Neural cell (in vitro differentiated cells): Measurements from ENCODE around the gene CYP2A6. TPM values are rescaled to one million over a fixed set of nuclear protein-coding genes. Genes with fewer than 3 reads are reported as not detected.
"Not testable (repeated sequence)": the region's sequence is repeated elsewhere in the genome, so short reads cannot be mapped to it uniquely, and the experiment has no call there.

Experiments
- H2AFZ ChIP-seq: fragments of 200-600, 300-800 bp; sonication (generic), shearing (Covaris generic); 2 replicates; pipeline ENCODE4 v1.6.0; 2014; ENCODE audit warnings: low read depth, mild to moderate bottlenecking, antibody characterized with exemption, low read length, moderate library complexity
- H3F3A ChIP-seq: fragments of 200-600 bp; shearing (Covaris generic); 2 replicates; pipeline ENCODE4 v1.6.1; 2016; ENCODE audit warnings: mild to moderate bottlenecking, moderate library complexity, mixed read lengths, antibody characterized with exemption, low read length; ENCODE audit not compliant: insufficient read depth, poor library complexity, severe bottlenecking
- H3K27ac ChIP-seq: fragments of 200-600, 300-800 bp; sonication (generic), shearing (Covaris generic); 2 replicates; pipeline ENCODE4 v1.5.1; 2014; ENCODE audit warnings: mild to moderate bottlenecking, low read length, moderate library complexity
- H3K27me3 ChIP-seq: fragments of 300-800, 200-600 bp; sonication (generic), shearing (Covaris generic); 2 replicates; pipeline ENCODE4 v1.6.0; 2014; ENCODE audit warnings: mild to moderate bottlenecking, low read depth, low read length, moderate library complexity; ENCODE audit not compliant: insufficient read depth
- H3K36me3 ChIP-seq: fragments of 300-800, 200-600 bp; sonication (generic), shearing (Covaris generic); 2 replicates; pipeline ENCODE4 v1.5.1; 2014; ENCODE audit warnings: mild to moderate bottlenecking, antibody characterized with exemption, low read length, moderate library complexity; ENCODE audit not compliant: insufficient read depth
- H3K4me2 ChIP-seq: fragments of 300-800, 200-600 bp; sonication (generic), shearing (Covaris generic); 2 replicates; pipeline ENCODE4 v1.6.0; 2014; ENCODE audit warnings: mild to moderate bottlenecking, low read length
- H3K4me3 ChIP-seq: fragments of 300-800, 200-600 bp; sonication (generic), shearing (Covaris generic); 2 replicates; pipeline ENCODE4 v1.5.1; 2014; ENCODE audit warnings: mild to moderate bottlenecking, low read length, moderate library complexity
- H3K79me2 ChIP-seq: fragments of 200-600 bp; shearing (Covaris generic); replicated peaks from 2 replicates; pipeline ENCODE4 v1.6.0; 2014; ENCODE audit warnings: mild to moderate bottlenecking, low read length, moderate library complexity; ENCODE audit not compliant: insufficient read depth
- H3K9ac ChIP-seq: fragments of 300-800, 200-600 bp; sonication (generic), shearing (Covaris generic); 2 replicates; pipeline ENCODE4 v1.6.1; 2016; ENCODE audit warnings: mild to moderate bottlenecking, low read length, mixed read lengths
- H3K9me2 ChIP-seq: fragments of 200-600 bp; shearing (Covaris generic); 2 replicates; pipeline ENCODE4 v1.6.1; 2016; ENCODE audit warnings: mild to moderate bottlenecking, low read length, mixed read lengths; ENCODE audit not compliant: insufficient read depth
- H3K9me3 ChIP-seq: fragments of 200-600, 300-800 bp; sonication (generic), shearing (Covaris generic); 2 replicates; pipeline ENCODE4 v1.6.1; 2016; ENCODE audit warnings: mild to moderate bottlenecking, mixed run types, low read length, moderate library complexity, mixed read lengths
- H4K20me1 ChIP-seq: fragments of 200-600 bp; shearing (Covaris generic); 2 replicates; pipeline ENCODE4 v1.6.1; 2016; ENCODE audit warnings: mild to moderate bottlenecking, mixed run types; ENCODE audit not compliant: insufficient read depth
- EP300 ChIP-seq: fragments of 450-650 bp; conservative IDR thresholded peaks from 2 replicates; pipeline ENCODE4 v1.6.1; 2014; ENCODE audit warnings: antibody characterized with exemption, mild to moderate bottlenecking, moderate library complexity; ENCODE audit not compliant: poor library complexity, severe bottlenecking
- EZH2 ChIP-seq: fragments of 200-600, 300-800 bp; shearing (Covaris generic), sonication (generic); IDR thresholded peaks from 2 replicates; pipeline ENCODE4 v1.6.1; 2014; ENCODE audit warnings: antibody characterized with exemption, low read length, borderline replicate concordance, mild to moderate bottlenecking; ENCODE audit not compliant: insufficient read depth, poor library complexity, severe bottlenecking
- MXI1 ChIP-seq: fragments of 450-650 bp; conservative IDR thresholded peaks from 2 replicates; pipeline ENCODE4 v1.6.1; 2014; ENCODE audit warnings: antibody characterized with exemption, mild to moderate bottlenecking; ENCODE audit not compliant: poor library complexity, severe bottlenecking
- POLR2AphosphoS5 ChIP-seq: IDR thresholded peaks from 2 replicates; pipeline ENCODE4 v1.6.1; 2012
- RAD21 ChIP-seq: fragments of 450-650 bp; conservative IDR thresholded peaks from 2 replicates; pipeline ENCODE4 v1.6.1; 2014; ENCODE audit warnings: antibody characterized with exemption, mild to moderate bottlenecking, moderate library complexity
- SMC3 ChIP-seq: fragments of 450-650 bp; conservative IDR thresholded peaks from 2 replicates; pipeline ENCODE4 v1.6.1; 2014; ENCODE audit warnings: antibody characterized with exemption, mild to moderate bottlenecking, moderate library complexity; ENCODE audit not compliant: poor library complexity
- TAF1 ChIP-seq: IDR thresholded peaks from 2 replicates; pipeline ENCODE4 v1.6.1; 2012; ENCODE audit warnings: low read depth
- polyA plus RNA-seq: library from polyadenylated mRNA; depleted of rRNA; stranded (reverse); fragments of >200 nt; gene quantifications from 2 replicates; pipeline ENCODE4 v1.2.3, GENCODE V29; 2014
- TF ChIP-seq, protein P1 (sequence below): IDR thresholded peaks from 2 replicates; pipeline ENCODE4 v1.6.1; 2012; ENCODE audit warnings: borderline replicate concordance
- TF ChIP-seq, protein P2 (sequence below): fragments of 450-650 bp; IDR thresholded peaks from 2 replicates; pipeline ENCODE4 v1.5.1; 2014; ENCODE audit warnings: antibody characterized with exemption, mild to moderate bottlenecking, moderate library complexity; ENCODE audit not compliant: poor library complexity, severe bottlenecking

CYP2A6 gene
- polyA plus RNA-seq, 1 donor from 2014 or later, result not detected

DNA sequence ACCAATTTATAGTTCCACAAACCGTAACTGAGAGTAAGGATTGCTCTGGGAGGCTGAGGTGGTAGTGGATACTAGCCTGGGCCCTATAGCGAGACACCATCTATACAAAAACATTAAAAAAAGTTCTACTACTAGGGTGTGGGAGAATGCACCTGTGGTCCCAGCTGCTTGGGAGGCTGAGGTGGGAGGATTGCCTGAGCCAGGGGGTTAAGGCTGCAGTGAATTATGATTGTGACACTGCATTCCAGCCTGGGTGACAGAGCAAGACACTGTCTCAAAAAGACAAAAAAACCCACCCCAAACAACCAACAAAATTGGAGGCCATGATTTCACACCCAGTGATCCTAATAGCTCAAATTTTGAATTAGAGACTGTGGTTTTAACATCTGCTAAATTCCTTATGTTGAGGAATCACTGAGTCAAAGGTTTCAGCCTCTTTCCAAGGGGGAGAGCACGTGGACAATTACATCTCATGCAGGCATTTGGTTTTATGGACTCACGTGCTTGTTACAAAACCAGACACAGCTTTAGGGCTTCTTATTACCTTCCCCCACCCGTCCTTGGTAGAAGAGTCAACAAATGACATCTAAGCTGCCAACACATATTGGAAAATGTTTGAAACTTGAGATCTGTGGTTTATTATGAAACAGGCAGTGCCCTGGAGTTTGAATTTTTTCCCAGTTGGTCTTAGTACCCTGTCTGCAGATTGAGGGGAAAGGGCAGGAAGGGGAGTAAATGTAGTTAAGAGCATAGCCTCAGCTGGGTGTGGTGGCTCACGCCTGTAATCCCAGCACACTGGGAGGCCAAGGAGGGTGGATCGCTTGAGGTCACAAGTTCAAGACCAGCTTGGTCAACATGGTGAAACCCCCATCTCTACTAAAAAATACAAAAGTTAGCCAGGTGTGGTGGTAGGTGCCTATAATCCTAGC, 18.5 kb downstream of the CYP2A6 start:
- Histone ChIP-seq H3F3A (no peaks in the 10 kb centered on the region), H3K27ac (no peak overlapping the region), H3K27me3 (no peaks in the 10 kb centered on the region), H4K20me1 (no peaks in the 10 kb centered on the region), H3K36me3 (no peaks in the 10 kb centered on the region), H3K9me2 (no peaks in the 10 kb centered on the region), H3K79me2 (no peaks in the 10 kb centered on the region), H3K4me2 (no peak overlapping the region), H3K9ac (no peak overlapping the region), H3K4me3 (no peak overlapping the region), H3K9me3 (no peaks in the 10 kb centered on the region), H2AFZ (no peak overlapping the region)
- TF ChIP-seq RAD21, result no peak
- TF ChIP-seq, protein P1, sequence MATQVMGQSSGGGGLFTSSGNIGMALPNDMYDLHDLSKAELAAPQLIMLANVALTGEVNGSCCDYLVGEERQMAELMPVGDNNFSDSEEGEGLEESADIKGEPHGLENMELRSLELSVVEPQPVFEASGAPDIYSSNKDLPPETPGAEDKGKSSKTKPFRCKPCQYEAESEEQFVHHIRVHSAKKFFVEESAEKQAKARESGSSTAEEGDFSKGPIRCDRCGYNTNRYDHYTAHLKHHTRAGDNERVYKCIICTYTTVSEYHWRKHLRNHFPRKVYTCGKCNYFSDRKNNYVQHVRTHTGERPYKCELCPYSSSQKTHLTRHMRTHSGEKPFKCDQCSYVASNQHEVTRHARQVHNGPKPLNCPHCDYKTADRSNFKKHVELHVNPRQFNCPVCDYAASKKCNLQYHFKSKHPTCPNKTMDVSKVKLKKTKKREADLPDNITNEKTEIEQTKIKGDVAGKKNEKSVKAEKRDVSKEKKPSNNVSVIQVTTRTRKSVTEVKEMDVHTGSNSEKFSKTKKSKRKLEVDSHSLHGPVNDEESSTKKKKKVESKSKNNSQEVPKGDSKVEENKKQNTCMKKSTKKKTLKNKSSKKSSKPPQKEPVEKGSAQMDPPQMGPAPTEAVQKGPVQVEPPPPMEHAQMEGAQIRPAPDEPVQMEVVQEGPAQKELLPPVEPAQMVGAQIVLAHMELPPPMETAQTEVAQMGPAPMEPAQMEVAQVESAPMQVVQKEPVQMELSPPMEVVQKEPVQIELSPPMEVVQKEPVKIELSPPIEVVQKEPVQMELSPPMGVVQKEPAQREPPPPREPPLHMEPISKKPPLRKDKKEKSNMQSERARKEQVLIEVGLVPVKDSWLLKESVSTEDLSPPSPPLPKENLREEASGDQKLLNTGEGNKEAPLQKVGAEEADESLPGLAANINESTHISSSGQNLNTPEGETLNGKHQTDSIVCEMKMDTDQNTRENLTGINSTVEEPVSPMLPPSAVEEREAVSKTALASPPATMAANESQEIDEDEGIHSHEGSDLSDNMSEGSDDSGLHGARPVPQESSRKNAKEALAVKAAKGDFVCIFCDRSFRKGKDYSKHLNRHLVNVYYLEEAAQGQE, result no peak
- TF ChIP-seq EP300, result no peak
- TF ChIP-seq EZH2, result no peak
- TF ChIP-seq, protein P2, sequence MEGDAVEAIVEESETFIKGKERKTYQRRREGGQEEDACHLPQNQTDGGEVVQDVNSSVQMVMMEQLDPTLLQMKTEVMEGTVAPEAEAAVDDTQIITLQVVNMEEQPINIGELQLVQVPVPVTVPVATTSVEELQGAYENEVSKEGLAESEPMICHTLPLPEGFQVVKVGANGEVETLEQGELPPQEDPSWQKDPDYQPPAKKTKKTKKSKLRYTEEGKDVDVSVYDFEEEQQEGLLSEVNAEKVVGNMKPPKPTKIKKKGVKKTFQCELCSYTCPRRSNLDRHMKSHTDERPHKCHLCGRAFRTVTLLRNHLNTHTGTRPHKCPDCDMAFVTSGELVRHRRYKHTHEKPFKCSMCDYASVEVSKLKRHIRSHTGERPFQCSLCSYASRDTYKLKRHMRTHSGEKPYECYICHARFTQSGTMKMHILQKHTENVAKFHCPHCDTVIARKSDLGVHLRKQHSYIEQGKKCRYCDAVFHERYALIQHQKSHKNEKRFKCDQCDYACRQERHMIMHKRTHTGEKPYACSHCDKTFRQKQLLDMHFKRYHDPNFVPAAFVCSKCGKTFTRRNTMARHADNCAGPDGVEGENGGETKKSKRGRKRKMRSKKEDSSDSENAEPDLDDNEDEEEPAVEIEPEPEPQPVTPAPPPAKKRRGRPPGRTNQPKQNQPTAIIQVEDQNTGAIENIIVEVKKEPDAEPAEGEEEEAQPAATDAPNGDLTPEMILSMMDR, result no peak
- no peak for TF ChIP-seq MXI1
- TF ChIP-seq TAF1, result no peak
- TF ChIP-seq POLR2AphosphoS5, result no peak
- TF ChIP-seq SMC3, result no peak

DNA sequence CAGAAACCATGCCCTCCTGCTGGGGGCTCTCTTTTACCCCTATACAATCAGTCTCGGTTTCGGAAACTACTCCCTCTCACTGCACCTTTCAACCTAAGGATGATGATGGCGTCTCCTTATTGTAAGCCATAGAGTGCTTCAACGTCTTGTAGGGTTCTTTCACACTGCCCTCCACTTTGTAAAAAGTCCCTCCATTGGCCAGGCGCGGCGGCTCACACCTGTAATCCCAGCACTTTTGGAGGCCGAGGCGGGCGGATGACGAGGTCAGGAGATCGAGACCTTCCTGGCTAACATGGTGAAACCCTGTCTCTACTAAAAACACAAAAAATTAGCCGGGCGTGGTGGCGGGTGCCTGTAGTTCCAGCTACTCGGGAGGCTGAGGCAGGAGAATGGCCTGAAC, 19.5 kb downstream of the CYP2A6 start:
- H3F3A ChIP-seq, H3K27me3 ChIP-seq, H3K9ac ChIP-seq, H3K36me3 ChIP-seq, H3K79me2 ChIP-seq, H3K4me3 ChIP-seq, H4K20me1 ChIP-seq, H3K4me2 ChIP-seq, H3K9me3 ChIP-seq, H3K27ac ChIP-seq, H2AFZ ChIP-seq, H3K9me2 ChIP-seq: not testable (repeated sequence)
